ENCODE data around the gene BCL2L13. TPM values are rescaled to one million over a fixed set of nuclear protein-coding genes. Genes with fewer than 3 reads are reported as not detected.
"Not testable (repeated sequence)": the region's sequence is repeated elsewhere in the genome, so short reads cannot be mapped to it uniquely, and the experiment has no call there.

The BCL2L13 gene
- total RNA-seq, 2 donors from 2014 or later: 56.5 to 64.1 TPM

GRCh38 chr22:17629173-17629489, 9.4 kb upstream of the BCL2L13 start:
- Histone ChIP-seq H3K9me3 (no peaks in the 10 kb centered on the region), H3K4me3 (peak overlapping the region; percentile 86 to 95), H3K4me1 (peaks cover 0 to 21% of the 10 kb centered on the region in 2 donors), H3K27ac (peak overlapping the region; percentile 92 to 95), H3K36me3 (no peaks in the 10 kb centered on the region), H3K27me3 (no peaks in the 10 kb centered on the region)
- TF ChIP-seq, protein P1, sequence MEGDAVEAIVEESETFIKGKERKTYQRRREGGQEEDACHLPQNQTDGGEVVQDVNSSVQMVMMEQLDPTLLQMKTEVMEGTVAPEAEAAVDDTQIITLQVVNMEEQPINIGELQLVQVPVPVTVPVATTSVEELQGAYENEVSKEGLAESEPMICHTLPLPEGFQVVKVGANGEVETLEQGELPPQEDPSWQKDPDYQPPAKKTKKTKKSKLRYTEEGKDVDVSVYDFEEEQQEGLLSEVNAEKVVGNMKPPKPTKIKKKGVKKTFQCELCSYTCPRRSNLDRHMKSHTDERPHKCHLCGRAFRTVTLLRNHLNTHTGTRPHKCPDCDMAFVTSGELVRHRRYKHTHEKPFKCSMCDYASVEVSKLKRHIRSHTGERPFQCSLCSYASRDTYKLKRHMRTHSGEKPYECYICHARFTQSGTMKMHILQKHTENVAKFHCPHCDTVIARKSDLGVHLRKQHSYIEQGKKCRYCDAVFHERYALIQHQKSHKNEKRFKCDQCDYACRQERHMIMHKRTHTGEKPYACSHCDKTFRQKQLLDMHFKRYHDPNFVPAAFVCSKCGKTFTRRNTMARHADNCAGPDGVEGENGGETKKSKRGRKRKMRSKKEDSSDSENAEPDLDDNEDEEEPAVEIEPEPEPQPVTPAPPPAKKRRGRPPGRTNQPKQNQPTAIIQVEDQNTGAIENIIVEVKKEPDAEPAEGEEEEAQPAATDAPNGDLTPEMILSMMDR (IDR thresholded peaks at IDR 0.05): no peak
- no peak for DNase-seq (ENCODE audit: low spot score)

GRCh38 chr22:17629641-17630040, 8.9 kb upstream of the BCL2L13 start:
- Histone ChIP-seq H3K36me3 (no peaks in the 10 kb centered on the region), H3K9me3 (no peaks in the 10 kb centered on the region), H3K27ac (peak overlapping the region; percentile 92 to 95), H3K4me1 (peaks cover 0 to 21% of the 10 kb centered on the region in 2 donors), H3K4me3 (no peak overlapping the region), H3K27me3 (no peaks in the 10 kb centered on the region)
- no peak for DNase-seq (ENCODE audit: low spot score)
- TF ChIP-seq, protein P1 (IDR thresholded peaks at IDR 0.05): no peak

DNA sequence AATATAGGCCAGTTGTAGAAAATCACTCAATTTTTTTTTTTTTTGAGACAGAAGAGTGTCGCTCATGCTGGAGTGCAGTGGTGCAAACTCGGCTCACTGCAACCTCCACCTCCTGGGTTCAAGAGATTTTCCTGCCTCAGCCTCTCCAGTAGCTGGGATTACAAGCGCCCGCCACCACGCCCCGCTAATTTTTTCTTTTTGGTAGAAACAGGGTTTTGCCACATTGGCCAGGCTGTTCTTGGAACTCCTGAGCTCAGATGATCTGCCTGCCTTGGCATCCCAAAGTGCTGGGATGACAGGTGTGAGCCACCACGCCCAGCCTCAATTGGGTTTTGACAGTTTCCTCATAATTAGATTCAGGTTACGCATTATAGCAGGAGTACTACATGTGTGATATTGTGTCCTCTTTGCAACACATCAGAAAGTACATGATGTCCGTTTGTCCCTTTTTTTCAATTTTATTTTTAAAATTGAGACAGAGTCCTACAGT, 7.4 kb upstream of the BCL2L13 start:
- DNase-seq (ENCODE audit: low spot score): no peak
- Histone ChIP-seq H3K9me3 (no peaks in the 10 kb centered on the region), H3K36me3 (no peaks in the 10 kb centered on the region), H3K27ac (no peak overlapping the region), H3K4me1 (peaks cover 0 to 21% of the 10 kb centered on the region in 2 donors), H3K27me3 (no peaks in the 10 kb centered on the region), H3K4me3 (no peak overlapping the region)
- TF ChIP-seq, protein P1 (IDR thresholded peaks at IDR 0.05): no peak

- no peak overlapping the region for H3K27ac ChIP-seq
- no peak overlapping the region for H3K4me3 ChIP-seq
- TF ChIP-seq, protein P1 (IDR thresholded peaks at IDR 0.05): no peak
Measured at GRCh38 chr22:17633217-17633997, 5.2 kb upstream of the BCL2L13 start.

GRCh38 chr22:17633998-17634323, 4.6 kb upstream of the BCL2L13 start:
- TF ChIP-seq, protein P1 (IDR thresholded peaks at IDR 0.05): no peak
- no peak for DNase-seq (ENCODE audit: low spot score)
- no peaks in the 10 kb centered on the region for H3K36me3 ChIP-seq
- H3K27ac ChIP-seq: no peak overlapping the region
- peaks cover 0 to 11% of the 10 kb centered on the region in 2 donors for H3K4me1 ChIP-seq
- H3K9me3 ChIP-seq: no peaks in the 10 kb centered on the region
- no peak overlapping the region for H3K4me3 ChIP-seq
- no peaks in the 10 kb centered on the region for H3K27me3 ChIP-seq

More at GRCh38 chr22:17633217-17633997, 5.2 kb upstream of the BCL2L13 start:
- Histone ChIP-seq H3K9me3 (no peaks in the 10 kb centered on the region), H3K27me3 (no peaks in the 10 kb centered on the region), H3K4me1 (peaks cover 0 to 11% of the 10 kb centered on the region in 2 donors), H3K36me3 (no peaks in the 10 kb centered on the region)
- no peak for DNase-seq (ENCODE audit: low spot score)

DNA sequence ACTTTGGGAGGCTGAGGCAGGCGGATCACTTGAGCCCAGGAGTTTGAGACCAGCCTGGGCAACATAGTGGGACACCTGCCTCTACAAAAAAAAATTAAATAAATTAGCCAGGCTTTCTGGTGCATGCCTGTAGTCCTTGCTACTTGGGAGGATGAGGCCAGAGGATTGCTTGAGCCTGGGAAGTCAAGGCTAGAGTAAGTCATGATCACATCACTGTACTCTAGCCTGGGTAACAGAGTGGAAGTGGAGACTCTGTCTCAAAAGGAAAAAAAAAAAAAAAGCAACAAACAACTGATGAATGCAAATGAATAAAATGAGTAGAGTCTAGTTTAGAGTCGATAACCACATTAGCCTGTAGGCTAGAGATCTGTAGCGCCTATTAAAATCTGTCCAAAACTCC, 3.9 kb upstream of the BCL2L13 start:
- TF ChIP-seq, protein P1 (IDR thresholded peaks at IDR 0.05): no peak
- Histone ChIP-seq H3K36me3 (no peaks in the 10 kb centered on the region), H3K4me3 (no peak overlapping the region), H3K9me3 (no peaks in the 10 kb centered on the region), H3K27ac (no peak overlapping the region), H3K4me1 (peaks cover 0 to 12% of the 10 kb centered on the region in 2 donors), H3K27me3 (no peaks in the 10 kb centered on the region)
- DNase-seq (ENCODE audit: low spot score): no peak

- Histone ChIP-seq H3K4me1 (peaks cover 0 to 20% of the 10 kb centered on the region in 2 donors), H3K27ac (peak overlapping the region in 1 of 2 donors; percentile 99)
- not testable (repeated sequence) for H3K36me3 ChIP-seq; DNase-seq (ENCODE audit: low spot score); H3K9me3 ChIP-seq; H3K27me3 ChIP-seq; H3K4me3 ChIP-seq
Measured at GRCh38 chr22:17636850-17637249, 1.7 kb upstream of the BCL2L13 start.

All from right atrium auricular region (tissue), 2 donors.